ENCODE data around the gene TXNL4A.

The TXNL4A gene

GRCh38 chr18:79921984-79922965 is 66.1 kb downstream of the TXNL4A start:
- H3K36me3 ChIP-seq (ENCODE audit: control insufficient read depth, insufficient read depth, low read length): peaks cover 20% of the 10 kb centered on the region
- H3K27ac ChIP-seq (ENCODE audit: low read depth, low read length): no peak overlapping the region
- H3K4me1 ChIP-seq (ENCODE audit: control insufficient read depth, insufficient read depth, low read length): no peaks in the 10 kb centered on the region

More at GRCh38 chr18:79921984-79922965, 66.1 kb downstream of the TXNL4A start:
- no peak overlapping the region for H3K4me3 ChIP-seq (ENCODE audit: low read length)
- H3K27me3 ChIP-seq (ENCODE audit: control insufficient read depth, insufficient read depth, low read length): no peaks in the 10 kb centered on the region
- no peak overlapping the region for H3K9ac ChIP-seq (ENCODE audit: low read length)
